Activated naive CD8-positive, alpha-beta T cell treated with anti-CD3 and anti-CD28 coated beads for 36 hours (primary cell): ENCODE results near the gene GLOD4. TPM values are rescaled to one million over a fixed set of nuclear protein-coding genes. Genes with fewer than 3 reads are reported as not detected.
"Not testable (repeated sequence)": the region's sequence is repeated elsewhere in the genome, so short reads cannot be mapped to it uniquely, and the experiment has no call there.

Source experiments
- DNase-seq: peaks from one replicate; pipeline ENCODE4 v3.0.0; 2021
- H3K27ac Mint-ChIP-seq: one replicate; pipeline ENCODE4 v1.8.0; 2022; ENCODE audit warnings: mild to moderate bottlenecking, moderate library complexity, mixed read lengths
- H3K27me3 Mint-ChIP-seq: one replicate; pipeline ENCODE4 v1.8.0; 2022; ENCODE audit warnings: mild to moderate bottlenecking, mixed read lengths
- H3K36me3 Mint-ChIP-seq: one replicate; pipeline ENCODE4 v1.8.0; 2021; ENCODE audit warnings: mild to moderate bottlenecking, mixed read lengths
- H3K4me1 Mint-ChIP-seq: one replicate; pipeline ENCODE4 v1.8.0; 2021; ENCODE audit warnings: mixed read lengths
- H3K4me3 Mint-ChIP-seq: one replicate; pipeline ENCODE4 v1.8.0; 2022; ENCODE audit warnings: mild to moderate bottlenecking, moderate library complexity, mixed read lengths
- H3K9me3 Mint-ChIP-seq: one replicate; pipeline ENCODE4 v1.8.0; 2022; ENCODE audit warnings: mixed read lengths
- total RNA-seq, 2 experiments: library from RNA; stranded (reverse); gene quantifications; one replicate each; pipeline ENCODE4 v1.2.3, GENCODE V29; 2021

The GLOD4 gene
- total RNA-seq, 2 experiments from 2014 or later = 79.0 to 82.0 TPM

- Mint-ChIP-seq H3K27me3 (peaks cover 16% of the 10 kb centered on the region), H3K4me1 (no peaks in the 10 kb centered on the region), H3K4me3 (no peak overlapping the region), H3K27ac (no peak overlapping the region), H3K9me3 (no peaks in the 10 kb centered on the region), H3K36me3 (no peaks in the 10 kb centered on the region)
- DNase-seq = no peak
These were observed 24.9 kb upstream of the GLOD4 start for GRCh38 chr17:806781-807522.

- no peaks in the 10 kb centered on the region for H3K36me3 Mint-ChIP-seq
- no peak for DNase-seq
- no peaks in the 10 kb centered on the region for H3K4me1 Mint-ChIP-seq
- no peak overlapping the region for H3K4me3 Mint-ChIP-seq
- no peak overlapping the region for H3K27ac Mint-ChIP-seq
- H3K27me3 Mint-ChIP-seq = peaks cover 16% of the 10 kb centered on the region
- H3K9me3 Mint-ChIP-seq = no peaks in the 10 kb centered on the region
These were observed 24.3 kb upstream of the GLOD4 start for GRCh38 chr17:806346-806745.

DNA sequence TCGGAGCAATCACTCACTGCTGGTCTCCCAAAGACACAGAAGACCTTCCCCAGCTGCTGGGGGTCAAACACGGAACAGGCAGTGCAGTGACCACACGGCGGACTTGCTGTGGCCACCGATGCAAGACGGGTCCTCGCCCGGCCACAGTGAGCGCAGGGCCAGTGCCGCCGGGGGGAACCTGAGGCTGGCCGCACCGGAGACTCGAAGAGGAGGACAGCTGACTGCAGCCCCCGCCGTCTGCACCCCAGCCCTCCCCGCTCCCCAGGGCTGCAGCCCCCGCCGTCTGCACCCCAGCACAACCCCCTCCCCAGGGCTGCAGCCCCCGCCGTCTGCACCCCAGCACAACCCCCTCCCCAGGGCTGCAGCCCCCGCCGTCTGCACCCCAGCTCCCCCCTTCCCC is 23.8 kb upstream of the GLOD4 start:
- peaks cover 15% of the 10 kb centered on the region for H3K27me3 Mint-ChIP-seq
- H3K27ac Mint-ChIP-seq, H3K36me3 Mint-ChIP-seq, H3K4me1 Mint-ChIP-seq, H3K4me3 Mint-ChIP-seq, H3K9me3 Mint-ChIP-seq, DNase-seq: not testable (repeated sequence)

DNA sequence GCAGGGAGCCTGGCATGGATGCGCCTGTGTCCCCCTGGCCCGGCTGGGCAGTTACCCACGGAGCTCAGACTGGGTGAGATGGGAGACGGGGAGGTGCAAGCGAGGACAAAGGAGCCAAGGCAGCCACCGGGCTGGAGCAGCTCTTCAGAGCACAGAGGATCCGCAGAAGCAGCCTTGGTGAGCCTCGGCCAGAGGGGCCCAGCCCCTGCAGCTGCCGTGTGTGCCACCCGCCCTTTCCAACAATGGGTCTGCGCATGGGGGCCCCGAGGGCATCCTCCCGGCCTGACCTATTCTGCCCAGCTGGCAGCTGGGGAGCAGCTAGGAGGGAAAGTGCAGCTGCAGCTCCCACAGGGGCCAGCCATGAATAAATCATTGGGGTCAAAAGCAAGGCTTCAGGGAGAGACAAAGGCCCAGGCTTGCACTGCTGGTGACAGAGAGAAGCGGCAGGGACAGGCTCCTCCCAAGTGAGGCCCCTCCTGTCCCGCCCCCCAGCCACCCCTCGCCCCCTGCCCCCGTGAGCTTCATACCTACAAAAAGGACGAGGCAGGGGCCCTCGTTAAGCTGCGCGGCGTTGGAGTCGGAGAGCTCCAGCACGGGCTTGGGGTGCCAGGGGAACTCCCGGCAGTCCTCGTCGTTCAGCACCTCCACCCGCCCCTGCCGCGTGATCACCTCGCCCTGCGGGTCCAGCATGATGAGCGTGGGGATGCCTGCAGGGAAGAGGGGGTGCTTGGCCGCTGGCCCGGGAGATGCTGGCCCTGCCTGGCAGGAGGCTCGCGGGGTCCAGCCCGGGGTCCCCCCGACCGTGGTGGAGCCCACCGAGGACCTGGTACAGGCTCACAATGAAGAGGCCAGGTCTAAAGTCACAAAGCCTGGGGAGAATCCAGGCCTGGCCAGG is 22.7 kb upstream of the GLOD4 start:
- Mint-ChIP-seq H3K27me3 (peaks cover 8% of the 10 kb centered on the region), H3K4me3 (no peak overlapping the region), H3K4me1 (no peaks in the 10 kb centered on the region), H3K9me3 (no peaks in the 10 kb centered on the region), H3K27ac (no peak overlapping the region), H3K36me3 (no peaks in the 10 kb centered on the region)
- no peak for DNase-seq

- no peaks in the 10 kb centered on the region for H3K4me1 Mint-ChIP-seq
- H3K36me3 Mint-ChIP-seq = no peaks in the 10 kb centered on the region
- H3K27me3 Mint-ChIP-seq = no peaks in the 10 kb centered on the region
- no peak overlapping the region for H3K4me3 Mint-ChIP-seq
- H3K9me3 Mint-ChIP-seq = no peaks in the 10 kb centered on the region
- no peak for DNase-seq
- H3K27ac Mint-ChIP-seq = no peak overlapping the region
These were observed 21.1 kb upstream of the GLOD4 start for GRCh38 chr17:802901-803881.

DNA sequence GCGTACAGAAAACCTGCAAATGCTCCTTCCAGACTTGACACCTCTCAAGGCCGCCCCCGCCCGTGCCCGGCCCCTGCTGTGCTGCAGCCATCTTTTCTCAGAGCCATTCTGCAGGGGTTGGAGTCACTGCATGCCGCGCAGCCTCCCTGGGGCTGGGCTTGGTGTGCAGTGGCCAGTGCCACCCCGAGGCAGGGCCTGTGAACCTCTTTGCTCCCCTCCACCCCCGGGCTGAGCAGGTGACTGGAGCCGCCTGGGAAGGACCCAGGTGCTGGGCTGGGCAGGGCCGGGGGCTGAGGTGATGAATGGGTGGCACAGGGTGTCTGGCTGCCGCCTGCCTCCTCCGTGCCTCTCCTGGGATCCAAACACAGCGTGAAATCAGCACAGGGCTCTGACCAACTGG is 20.4 kb upstream of the GLOD4 start:
- Mint-ChIP-seq H3K9me3 (no peaks in the 10 kb centered on the region), H3K4me3 (no peak overlapping the region), H3K27ac (no peak overlapping the region), H3K36me3 (no peaks in the 10 kb centered on the region), H3K27me3 (no peaks in the 10 kb centered on the region), H3K4me1 (no peaks in the 10 kb centered on the region)
- DNase-seq = no peak

DNA sequence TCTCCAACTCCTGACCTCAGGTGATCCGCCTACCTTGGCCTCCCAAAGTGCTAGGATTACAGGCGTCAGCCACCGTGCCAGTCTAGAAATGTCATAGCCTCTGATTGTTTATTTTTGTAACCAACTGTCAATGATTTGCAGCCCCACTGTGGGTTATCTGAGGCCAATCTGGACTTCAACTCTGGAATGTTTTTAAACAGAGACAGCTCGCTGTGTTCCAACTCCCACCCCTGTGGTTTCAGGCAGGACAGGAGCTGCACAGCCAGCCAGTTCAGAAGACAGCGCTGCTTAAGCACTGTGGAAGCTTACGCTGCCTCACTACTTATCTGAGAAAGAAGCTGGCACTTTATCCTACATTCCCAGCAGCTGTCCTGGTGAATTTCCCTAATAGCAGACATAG is 19.6 kb upstream of the GLOD4 start:
- DNase-seq = no peak
- no peaks in the 10 kb centered on the region for H3K4me1 Mint-ChIP-seq
- H3K27ac Mint-ChIP-seq = no peak overlapping the region
- H3K9me3 Mint-ChIP-seq = no peaks in the 10 kb centered on the region
- H3K4me3 Mint-ChIP-seq = no peak overlapping the region
- peaks cover 2% of the 10 kb centered on the region for H3K36me3 Mint-ChIP-seq
- H3K27me3 Mint-ChIP-seq = no peaks in the 10 kb centered on the region

DNA sequence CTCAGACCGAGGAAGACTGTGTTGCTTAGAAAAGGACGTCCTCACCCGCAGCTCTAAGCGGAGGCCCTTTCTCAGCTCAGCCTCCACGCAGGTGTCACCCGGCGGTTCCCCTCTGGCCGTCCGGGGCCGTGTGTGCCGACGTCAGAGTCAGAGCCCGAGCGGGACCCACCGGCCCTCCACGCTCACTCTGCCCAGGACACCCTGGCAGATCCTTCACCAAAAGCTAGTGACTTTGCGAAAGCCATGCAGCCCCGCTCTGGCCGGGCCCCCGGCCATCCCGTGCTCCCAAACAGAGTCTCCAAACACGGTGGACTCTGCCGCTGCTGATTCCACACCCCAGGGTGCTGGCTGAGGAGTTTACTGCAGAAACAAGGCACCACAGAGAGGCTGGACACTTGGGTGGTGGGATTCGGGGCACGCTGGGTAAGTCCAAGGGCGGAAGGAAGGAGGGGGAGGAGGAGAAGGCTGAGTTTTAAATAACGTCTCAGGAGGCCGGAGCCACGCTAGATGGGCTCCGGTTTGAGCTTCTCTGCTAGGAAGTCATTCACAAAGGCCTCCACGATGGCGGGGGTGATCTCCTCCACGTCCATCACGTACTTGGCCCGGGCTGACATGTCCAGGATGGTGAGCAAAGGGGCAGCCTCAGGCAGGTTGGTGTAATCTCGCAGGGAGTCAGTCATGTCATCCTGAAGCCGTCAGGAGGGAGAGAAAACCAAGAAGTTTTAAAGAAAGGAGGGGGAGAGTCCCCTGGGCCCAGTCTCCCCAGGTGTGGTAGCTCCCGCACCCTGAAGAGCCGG is 18.6 kb upstream of the GLOD4 start:
- H3K4me3 Mint-ChIP-seq = no peak overlapping the region

DNA sequence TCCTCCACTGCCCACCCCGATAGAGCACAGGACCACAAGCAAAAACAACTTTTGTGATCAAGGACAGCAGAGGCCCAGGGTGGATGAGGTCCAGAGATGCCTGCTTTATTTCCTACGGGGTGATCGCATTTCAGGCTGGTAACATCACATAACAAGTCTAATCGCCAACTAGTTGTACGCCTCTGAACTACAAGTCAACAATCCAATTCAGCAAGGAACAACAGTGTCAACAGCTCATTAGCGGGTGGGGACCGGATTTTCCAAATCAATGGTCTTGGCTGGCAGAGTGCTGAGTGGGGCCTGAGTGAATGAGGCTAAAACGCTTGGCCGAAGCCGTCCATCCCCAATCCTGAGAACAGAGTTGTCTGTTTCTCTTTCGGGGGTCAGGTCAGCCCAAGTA is 17.2 kb upstream of the GLOD4 start:
- Mint-ChIP-seq H3K27ac (no peak overlapping the region), H3K36me3 (peaks cover 9% of the 10 kb centered on the region)
- no peak for DNase-seq

More for the DNA sequence above, 18.6 kb upstream of the GLOD4 start:
- Mint-ChIP-seq H3K36me3 (peaks cover 4% of the 10 kb centered on the region), H3K27ac (no peak overlapping the region), H3K9me3 (no peaks in the 10 kb centered on the region), H3K27me3 (no peaks in the 10 kb centered on the region), H3K4me1 (no peaks in the 10 kb centered on the region)
- no peak for DNase-seq

GRCh38 chr17:798246-798645 is 16.2 kb upstream of the GLOD4 start:
- Mint-ChIP-seq H3K27ac (no peak overlapping the region), H3K4me1 (peaks cover 6% of the 10 kb centered on the region), H3K9me3 (no peaks in the 10 kb centered on the region), H3K4me3 (no peak overlapping the region), H3K36me3 (peaks cover 9% of the 10 kb centered on the region), H3K27me3 (no peaks in the 10 kb centered on the region)
- DNase-seq = no peak

More for the DNA sequence above, 17.2 kb upstream of the GLOD4 start:
- Mint-ChIP-seq H3K27me3 (no peaks in the 10 kb centered on the region), H3K4me1 (peaks cover 6% of the 10 kb centered on the region), H3K4me3 (no peak overlapping the region), H3K9me3 (no peaks in the 10 kb centered on the region)

- Mint-ChIP-seq H3K27me3 (no peaks in the 10 kb centered on the region), H3K9me3 (no peaks in the 10 kb centered on the region), H3K36me3 (peaks cover 12% of the 10 kb centered on the region), H3K4me3 (no peak overlapping the region), H3K27ac (no peak overlapping the region), H3K4me1 (peaks cover 6% of the 10 kb centered on the region)
- no peak for DNase-seq
These were observed 15.3 kb upstream of the GLOD4 start for GRCh38 chr17:797236-797840.

DNA sequence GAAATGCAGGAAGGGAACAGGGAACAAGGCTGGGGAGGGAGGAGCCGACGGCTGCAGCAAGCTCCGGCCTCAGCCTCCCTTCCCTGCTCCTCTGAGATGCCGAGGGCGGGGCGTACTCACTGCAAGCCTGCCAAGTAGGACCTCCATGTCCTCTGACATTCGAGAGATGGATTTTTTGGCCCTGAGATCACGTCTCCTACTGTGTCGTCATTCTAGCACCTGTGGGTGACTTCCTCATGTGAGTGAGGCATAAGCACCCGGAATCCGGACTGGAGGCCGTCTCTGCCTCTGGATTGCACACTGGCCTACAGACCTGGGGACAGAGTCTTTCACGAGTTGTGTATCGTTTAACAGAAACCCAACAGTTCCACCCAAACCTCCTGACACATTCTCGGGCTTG is 14.5 kb upstream of the GLOD4 start:
- no peaks in the 10 kb centered on the region for H3K9me3 Mint-ChIP-seq
- H3K36me3 Mint-ChIP-seq = peaks cover 13% of the 10 kb centered on the region
- H3K27ac Mint-ChIP-seq = no peak overlapping the region
- peaks cover 6% of the 10 kb centered on the region for H3K4me1 Mint-ChIP-seq
- H3K4me3 Mint-ChIP-seq = no peak overlapping the region
- no peak for DNase-seq
- no peaks in the 10 kb centered on the region for H3K27me3 Mint-ChIP-seq

DNA sequence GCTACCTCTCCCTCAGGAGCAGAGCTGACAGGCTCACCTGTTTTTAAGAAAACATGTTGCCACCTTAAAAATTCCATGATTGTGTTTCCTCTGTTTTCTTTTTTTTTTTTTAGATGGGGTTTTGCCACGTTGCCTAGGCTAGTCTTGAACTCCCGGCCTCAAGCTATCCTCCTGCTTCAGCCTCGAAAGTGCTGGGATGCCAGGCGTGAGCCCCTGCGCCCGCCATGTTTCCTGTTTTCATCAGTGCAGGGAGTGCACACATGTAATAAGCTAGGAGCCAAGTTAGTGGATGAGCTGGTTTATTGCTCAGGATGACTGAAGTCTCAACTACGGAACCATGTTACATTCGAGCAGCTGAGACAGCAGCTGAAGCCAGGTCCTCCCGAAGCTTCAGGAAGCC is 13.6 kb upstream of the GLOD4 start:
- no peak overlapping the region for H3K4me3 Mint-ChIP-seq
- peaks cover 19% of the 10 kb centered on the region for H3K36me3 Mint-ChIP-seq
- H3K27ac Mint-ChIP-seq = no peak overlapping the region
- H3K27me3 Mint-ChIP-seq = no peaks in the 10 kb centered on the region
- DNase-seq = no peak
- peaks cover 7% of the 10 kb centered on the region for H3K4me1 Mint-ChIP-seq
- no peaks in the 10 kb centered on the region for H3K9me3 Mint-ChIP-seq

DNA sequence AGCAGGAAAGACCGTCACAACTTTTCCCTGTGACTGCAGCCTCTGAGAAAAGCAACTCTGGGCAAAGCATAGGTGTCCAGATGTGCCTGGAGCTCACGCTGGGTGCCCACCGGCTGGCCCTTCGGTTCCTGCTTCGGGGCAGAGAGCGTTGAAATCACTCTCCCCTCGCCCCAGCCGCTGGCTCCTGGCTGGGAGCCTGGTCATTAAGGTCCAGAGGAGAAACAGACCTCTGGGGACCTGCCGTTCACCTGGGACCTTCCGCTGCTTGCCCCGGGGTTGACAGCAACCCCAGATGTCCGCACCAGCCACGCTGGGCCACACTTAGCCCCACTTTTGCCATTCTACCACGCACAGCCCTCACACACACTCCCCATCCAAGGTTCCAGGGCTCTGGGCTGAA is 13.2 kb upstream of the GLOD4 start:
- H3K4me3 Mint-ChIP-seq = no peak overlapping the region
- no peaks in the 10 kb centered on the region for H3K27me3 Mint-ChIP-seq
- no peak for DNase-seq
- peaks cover 19% of the 10 kb centered on the region for H3K36me3 Mint-ChIP-seq
- no peak overlapping the region for H3K27ac Mint-ChIP-seq
- H3K9me3 Mint-ChIP-seq = no peaks in the 10 kb centered on the region
- peaks cover 7% of the 10 kb centered on the region for H3K4me1 Mint-ChIP-seq
